Suppressor macrophage treated with lipopolysaccharide for 1 hour (primary cell): Measurements from ENCODE around the gene ANKAR.
"Not testable (repeated sequence)": the region's sequence is repeated elsewhere in the genome, so short reads cannot be mapped to it uniquely, and the experiment has no call there.

Experiments
- DNase-seq, 3 donors: peaks; one replicate each; pipeline ENCODE4 v3.0.0-alpha.2; 2020 to 2022

ANKAR gene

DNA sequence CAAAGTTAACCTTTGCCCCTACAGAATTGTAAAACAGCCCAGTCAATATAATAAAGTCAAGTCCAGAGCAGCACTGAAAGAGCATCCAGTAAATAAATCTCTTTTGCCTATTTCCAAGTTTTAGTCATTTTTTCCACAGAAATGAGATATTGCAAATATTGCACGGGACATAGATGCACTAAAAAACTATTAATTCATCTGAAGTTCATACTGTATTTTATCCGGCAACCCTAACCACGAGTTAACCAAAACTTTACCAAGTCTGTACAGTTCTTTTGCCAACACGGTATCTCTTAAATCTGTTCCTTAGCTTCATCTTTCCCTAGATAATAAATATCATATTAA lies 13.7 kb upstream of the ANKAR start:
- DNase-seq = no peak

- peak; percentile 100 for DNase-seq
Measured at GRCh38 chr2:189661148-189661956, 13.1 kb upstream of the ANKAR start, which contains the start of gene ASNSD1. ASNSD1 (plus strand) TSS chr2:189661459; CDS start chr2:189666133, 4,674 bp downstream.

- peak in 1 of 3 donors; percentile 5 for DNase-seq
Measured at GRCh38 chr2:189661957-189662321, 12.5 kb upstream of the ANKAR start.

DNA sequence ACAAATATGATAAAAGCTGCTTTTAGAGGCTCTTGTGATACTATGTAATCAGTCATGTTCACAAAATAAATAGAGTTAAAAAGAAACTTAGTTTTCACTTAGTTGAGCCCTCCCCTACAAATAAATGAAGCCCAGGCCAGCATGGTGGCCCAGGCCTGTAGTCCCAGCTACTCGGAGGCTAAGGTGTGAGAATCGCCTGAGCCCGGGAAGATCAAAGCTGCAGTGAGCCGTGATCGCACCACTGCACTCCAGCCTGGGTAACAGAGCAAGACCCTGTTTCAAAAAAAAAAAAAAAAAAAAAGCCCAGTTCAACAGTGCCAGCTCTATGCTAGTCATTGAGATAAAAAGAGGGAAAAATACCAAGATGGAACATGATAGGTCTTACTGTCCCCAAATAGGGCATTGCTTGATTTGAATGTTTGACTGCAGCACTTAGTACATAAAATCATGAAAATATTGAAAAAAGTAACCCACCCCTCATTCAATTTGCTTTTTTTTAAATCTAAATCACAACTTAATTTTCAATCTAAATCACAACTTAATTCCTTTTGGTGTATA lies 11.7 kb upstream of the ANKAR start:
- DNase-seq = no peak

DNA sequence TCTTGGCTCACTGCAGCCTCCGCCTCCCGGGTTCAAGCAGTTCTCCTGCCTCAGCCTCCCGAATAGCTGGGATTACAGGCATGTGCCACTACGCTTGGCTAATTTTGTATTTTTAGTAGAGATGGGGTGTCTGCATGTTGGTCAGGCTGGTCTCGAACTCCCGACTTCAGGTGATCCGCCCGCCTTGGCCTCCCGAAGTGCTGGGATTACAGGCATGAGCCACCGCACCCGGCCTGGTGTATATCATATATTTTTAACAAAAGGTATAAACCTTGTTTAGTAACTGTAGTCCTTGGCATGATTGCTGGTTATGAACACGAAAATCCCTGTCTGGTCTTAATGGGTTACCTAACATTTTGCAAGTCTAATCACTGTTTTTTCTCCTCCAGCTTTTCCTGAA lies 11.2 kb upstream of the ANKAR start:
- not testable (repeated sequence) for DNase-seq

DNA sequence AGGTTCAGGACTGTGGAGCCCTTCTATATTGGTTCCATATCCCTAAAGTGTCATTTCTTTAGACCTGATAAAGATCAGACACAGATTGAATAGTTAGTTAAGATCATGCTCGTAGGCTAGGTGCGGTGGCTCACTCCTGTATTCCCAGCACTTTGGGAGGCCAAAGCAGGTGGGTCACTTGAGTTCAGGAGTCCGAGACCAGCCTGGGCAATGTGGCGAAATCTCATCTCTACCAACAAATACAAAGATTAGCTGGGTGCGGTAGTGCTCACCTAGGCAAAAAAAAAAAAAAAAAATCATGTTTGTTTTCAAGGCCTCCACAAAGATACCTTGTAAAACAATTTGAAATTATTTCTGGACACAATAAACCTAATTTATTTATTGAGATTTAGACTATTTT lies 4.6 kb upstream of the ANKAR start:
- no peak for DNase-seq

DNA sequence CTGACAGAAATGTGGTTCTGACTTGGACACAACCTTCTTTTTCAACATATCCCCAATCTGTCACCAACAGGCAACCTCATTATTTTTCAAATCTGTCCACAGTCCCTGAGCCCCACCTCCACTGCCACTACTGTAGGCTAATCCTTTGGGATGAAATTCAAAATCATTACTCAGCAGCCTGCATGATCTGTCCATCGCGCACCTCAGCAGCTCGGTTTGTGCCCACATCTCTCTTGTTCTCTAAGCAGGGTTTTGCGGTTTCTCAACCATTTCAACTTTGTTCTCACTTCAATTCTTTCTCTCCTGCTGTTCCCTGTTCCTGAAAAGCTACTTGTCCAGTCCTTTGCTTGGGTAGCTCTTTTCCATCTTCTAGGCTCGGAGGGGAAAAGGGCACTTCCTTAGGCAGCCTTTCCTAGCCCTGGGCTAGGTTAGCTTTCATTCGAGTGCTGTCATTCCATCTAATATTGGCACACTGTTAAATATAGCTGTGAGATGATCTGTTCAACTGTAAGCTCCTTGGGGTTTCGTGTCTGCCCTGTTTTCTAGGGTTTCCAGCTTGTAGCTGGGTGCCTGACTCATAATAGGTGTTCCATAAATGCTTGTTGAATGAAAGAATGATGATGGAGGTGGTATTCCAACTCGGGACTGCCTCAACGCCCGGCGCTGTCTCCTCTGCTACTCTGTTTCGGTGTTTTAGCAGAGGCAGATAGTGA lies 653 bp upstream of the ANKAR start:
- DNase-seq = no peak

- no peak for DNase-seq
Measured at GRCh38 chr2:189676471-189676870, 2.0 kb downstream of the ANKAR start.

DNA sequence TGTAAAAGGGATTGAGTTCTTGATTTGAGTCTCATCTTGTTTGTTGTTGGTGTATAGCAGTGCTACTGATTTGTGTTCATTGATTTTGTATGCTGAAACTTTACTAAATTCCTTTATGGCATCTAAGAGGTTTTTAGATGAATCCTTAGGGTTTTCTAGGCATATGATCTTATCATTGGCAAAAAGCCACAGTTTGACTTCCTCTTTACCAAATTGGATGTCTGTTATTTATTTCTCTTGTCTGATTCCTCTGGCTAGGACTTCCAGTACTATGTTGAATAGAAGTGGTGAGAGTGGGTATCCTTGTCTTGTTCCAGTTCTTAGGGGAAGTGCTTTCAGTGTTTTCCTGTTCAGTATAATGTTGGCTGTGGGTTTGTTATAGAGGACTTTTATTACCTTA lies 4.8 kb downstream of the ANKAR start:
- DNase-seq = peak; percentile 25 to 49 (median 42)

- no peak for DNase-seq
Measured at GRCh38 chr2:189681203-189681602, 6.7 kb downstream of the ANKAR start.

DNA sequence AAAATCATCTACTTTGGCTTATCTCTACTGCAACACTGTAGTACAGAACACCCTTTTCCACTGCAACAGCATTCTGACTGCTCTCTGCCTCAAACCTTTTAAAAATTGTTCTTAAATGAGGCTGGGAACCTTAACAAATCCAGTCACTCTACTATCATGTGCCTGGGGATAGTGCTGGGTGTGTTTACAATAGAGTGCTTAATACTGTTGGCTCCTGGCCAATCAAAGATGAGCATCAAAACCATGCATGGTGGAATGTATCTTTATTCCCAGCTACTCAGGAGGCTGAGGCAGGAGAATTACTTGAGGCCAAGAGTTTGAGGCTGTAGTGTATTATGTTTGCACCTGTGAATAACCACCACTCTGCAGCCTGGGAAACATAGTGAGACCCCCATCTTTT lies 7.4 kb downstream of the ANKAR start:
- DNase-seq = no peak

GRCh38 chr2:189683348-189683747 lies 8.9 kb downstream of the ANKAR start:
- no peak for DNase-seq

GRCh38 chr2:189684811-189685210 lies 10.3 kb downstream of the ANKAR start:
- DNase-seq = no peak

DNA sequence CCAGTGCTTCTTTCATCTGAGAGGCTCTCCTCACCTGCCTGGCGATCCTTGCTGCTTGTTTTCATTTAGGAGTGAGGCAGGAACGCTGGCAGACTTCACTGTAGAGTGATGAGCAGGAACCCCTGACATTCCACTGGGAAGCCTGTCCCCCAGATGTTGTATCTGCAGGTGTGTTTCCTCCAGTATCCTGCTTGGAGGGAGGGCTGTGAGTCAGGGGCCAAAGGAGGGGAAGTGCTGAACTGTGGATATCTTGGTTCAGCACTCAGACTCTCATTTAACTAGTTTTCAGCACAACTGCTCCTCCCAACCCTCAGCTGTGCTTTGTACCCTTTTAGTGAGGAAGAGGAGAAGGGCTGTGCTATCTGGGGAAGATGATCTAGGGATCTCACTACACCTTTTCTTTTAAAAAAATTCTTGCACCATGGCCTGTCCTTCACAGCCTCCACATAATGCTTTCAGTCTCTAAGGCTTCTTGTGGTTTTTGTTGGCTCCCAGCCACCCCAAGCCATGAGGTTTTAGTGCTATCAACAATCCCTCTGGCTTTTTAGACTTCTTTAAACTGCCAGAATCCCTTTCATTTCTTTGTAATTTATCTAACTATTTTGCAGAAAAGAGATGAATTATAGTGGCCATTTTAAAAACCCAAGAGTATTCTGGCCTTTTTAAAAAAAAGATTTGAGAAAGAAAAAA lies 11.2 kb downstream of the ANKAR start:
- DNase-seq = peak in 1 of 3 donors; percentile 3

DNA sequence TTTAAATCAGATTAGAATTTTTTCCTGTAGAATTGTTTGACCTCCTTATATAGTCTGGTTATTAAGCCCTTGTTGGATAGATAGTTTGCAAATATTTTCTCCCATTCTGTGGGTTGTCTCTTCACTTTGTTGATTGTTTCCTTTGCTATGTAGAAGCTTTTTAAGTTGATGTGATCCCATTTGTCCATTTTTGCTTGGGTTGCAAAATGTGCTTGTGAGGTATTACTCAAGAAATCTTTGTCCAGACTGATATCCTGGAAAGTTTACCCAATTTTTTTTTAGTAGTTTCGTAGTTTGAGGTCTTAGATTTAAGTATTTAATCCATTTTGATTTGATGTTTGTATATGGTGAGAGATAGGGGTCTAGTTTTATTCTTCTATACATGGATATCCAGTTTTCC lies 13.3 kb downstream of the ANKAR start:
- DNase-seq = not testable (repeated sequence)

- no peak for DNase-seq
Measured at GRCh38 chr2:189696223-189696622, 21.8 kb downstream of the ANKAR start.

GRCh38 chr2:189698020-189698887 lies 23.8 kb downstream of the ANKAR start:
- peak; percentile 64 to 79 (median 78) for DNase-seq

GRCh38 chr2:189700681-189701080 lies 26.2 kb downstream of the ANKAR start:
- no peak for DNase-seq

DNA sequence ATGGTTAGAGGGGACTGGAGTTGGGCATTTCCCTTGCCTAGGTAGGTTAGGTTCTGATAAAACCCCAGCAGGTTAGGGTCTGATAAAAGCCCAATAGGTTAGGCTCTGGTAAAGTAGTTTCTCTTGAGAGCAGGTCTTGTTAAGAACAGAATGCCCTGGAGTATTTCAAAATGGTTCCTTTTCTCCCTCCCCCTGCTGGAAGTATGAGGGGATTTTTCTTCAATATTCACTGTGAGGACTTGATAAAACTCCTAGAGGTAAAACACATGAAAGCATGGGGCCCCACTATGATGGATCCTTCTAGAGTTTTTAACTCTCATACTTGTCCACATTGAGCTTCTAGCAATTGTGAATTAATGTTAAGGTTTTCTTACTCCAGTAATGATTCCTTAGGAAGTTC lies 27.6 kb downstream of the ANKAR start:
- DNase-seq = no peak

- no peak for DNase-seq
Measured at GRCh38 chr2:189709501-189710221, 35.2 kb downstream of the ANKAR start.

GRCh38 chr2:189717593-189717992 lies 43.1 kb downstream of the ANKAR start:
- not testable (repeated sequence) for DNase-seq

- peak; percentile 15 to 45 (median 39) for DNase-seq
Measured at GRCh38 chr2:189719571-189719970, 45.1 kb downstream of the ANKAR start.
